Smooth muscle cell (in vitro differentiated cells): ENCODE results near the gene ARMC2. TPM values are rescaled to one million over a fixed set of nuclear protein-coding genes. Genes with fewer than 3 reads are reported as not detected.

Source experiments
- DNase-seq: peaks from one replicate; lab custom pipeline; 2025; ENCODE audit not compliant: unreplicated experiment; lab: John Stamatoyannopoulos, UW
- H2AFZ ChIP-seq: fragments of 200-600 bp; sonication (generic); 2 replicates; pipeline ENCODE4 v1.6.0; 2016; ENCODE audit warnings: antibody characterized with exemption, low read depth, mild to moderate bottlenecking
- H3F3A ChIP-seq: fragments of 200-600 bp; sonication (generic); 2 replicates; pipeline ENCODE4 v1.6.0; 2017; ENCODE audit warnings: antibody characterized with exemption, low read depth
- H3K27ac ChIP-seq: fragments of 200-600 bp; sonication (generic); 2 replicates; pipeline ENCODE4 v1.5.1; 2016; ENCODE audit warnings: low read depth, mild to moderate bottlenecking
- H3K27me3 ChIP-seq: fragments of 200-600 bp; sonication (generic); 2 replicates; pipeline ENCODE4 v1.6.1; 2016; ENCODE audit warnings: low read depth, mild to moderate bottlenecking
- H3K36me3 ChIP-seq: fragments of 200-600 bp; sonication (generic); 2 replicates; pipeline ENCODE4 v1.5.1; 2016; ENCODE audit warnings: low read depth
- H3K4me1 ChIP-seq: fragments of 200-600 bp; sonication (generic); 2 replicates; pipeline ENCODE4 v1.5.1; 2016; ENCODE audit warnings: low read depth
- H3K4me2 ChIP-seq: fragments of 200-600 bp; sonication (generic); 2 replicates; pipeline ENCODE4 v1.6.0; 2016; ENCODE audit warnings: mild to moderate bottlenecking
- H3K4me3 ChIP-seq: fragments of 200-600 bp; sonication (generic); 2 replicates; pipeline ENCODE4 v1.5.1; 2016; ENCODE audit warnings: mild to moderate bottlenecking
- H3K79me2 ChIP-seq: fragments of 200-600 bp; sonication (generic); 2 replicates; pipeline ENCODE4 v1.6.0; 2016; ENCODE audit warnings: low read depth, mild to moderate bottlenecking
- H3K9ac ChIP-seq: fragments of 200-600 bp; sonication (generic); 2 replicates; pipeline ENCODE4 v1.6.0; 2016; ENCODE audit warnings: low read depth
- H3K9me3 ChIP-seq: fragments of 200-600 bp; sonication (generic); replicated peaks from 2 replicates; pipeline ENCODE4 v1.5.1; 2016; ENCODE audit warnings: low read depth
- H4K20me1 ChIP-seq: fragments of 200-600 bp; sonication (generic); 2 replicates; pipeline ENCODE4 v1.6.0; 2016; ENCODE audit warnings: low read depth
- CTCF ChIP-seq: fragments of 200-600 bp; sonication (generic); IDR thresholded peaks from 2 replicates; pipeline ENCODE4 v1.5.1; 2017; ENCODE audit warnings: borderline replicate concordance, mild to moderate bottlenecking, antibody characterized with exemption; ENCODE audit not compliant: insufficient read depth, poor library complexity, severe bottlenecking
- WGBS: methylation state at CpG from one replicate; pipeline ENCODE4 v1.1.7; 2016; ENCODE audit warnings: low lambda C conversion rate; 5-methylcytosine and 5-hydroxymethylcytosine counted together
- polyA plus RNA-seq: library from polyadenylated mRNA; unstranded; fragments of >200 nt; fragmentation: Nextera tagmentation; extraction: Ambion mirVana; gene quantifications from 2 replicates; pipeline ENCODE4 v1.2.1, GENCODE V29; 2016
- total RNA-seq: library from RNA; depleted of rRNA; stranded (reverse); fragments of >200 nt; gene quantifications from 2 replicates; pipeline ENCODE4 v1.2.3, GENCODE V29; 2014

Gene ARMC2
- total and polyA plus RNA-seq, 2 experiments from 2014 or later, result 2.0 to 2.6 TPM

- Histone ChIP-seq H3K9me3 (no peaks in the 10 kb centered on the region), H3K4me3 (no peak overlapping the region), H3F3A (no peaks in the 10 kb centered on the region), H3K27ac (no peak overlapping the region), H3K4me2 (peak overlapping the region; percentile 69), H4K20me1 (no peaks in the 10 kb centered on the region), H2AFZ (no peak overlapping the region), H3K36me3 (no peaks in the 10 kb centered on the region), H3K27me3 (no peaks in the 10 kb centered on the region), H3K4me1 (peaks cover 16% of the 10 kb centered on the region), H3K79me2 (no peaks in the 10 kb centered on the region), H3K9ac (no peak overlapping the region)
- no peak for DNase-seq
- TF ChIP-seq CTCF, result no peak
Observed at GRCh38 chr6:108875161-108875555, 26.9 kb downstream of the ARMC2 start.

GRCh38 chr6:108877046-108877751, 29.0 kb downstream of the ARMC2 start:
- Histone ChIP-seq H3K27ac (peak overlapping the region; percentile 71), H3F3A (no peaks in the 10 kb centered on the region), H2AFZ (no peak overlapping the region), H3K79me2 (no peaks in the 10 kb centered on the region), H4K20me1 (no peaks in the 10 kb centered on the region), H3K4me2 (peak overlapping the region; percentile 25), H3K36me3 (no peaks in the 10 kb centered on the region), H3K27me3 (no peaks in the 10 kb centered on the region), H3K4me3 (no peak overlapping the region), H3K9ac (no peak overlapping the region), H3K9me3 (no peaks in the 10 kb centered on the region), H3K4me1 (peaks cover 16% of the 10 kb centered on the region)
- no peak for DNase-seq
- WGBS, result 50% methylated on average over 7 of the region's 7 CpGs
- TF ChIP-seq CTCF, result no peak

GRCh38 chr6:108878942-108879341, 30.7 kb downstream of the ARMC2 start:
- H3K9ac ChIP-seq, result no peak overlapping the region
- H4K20me1 ChIP-seq, result no peaks in the 10 kb centered on the region
- no peaks in the 10 kb centered on the region for H3K36me3 ChIP-seq
- H3K27ac ChIP-seq, result no peak overlapping the region
- peaks cover 7% of the 10 kb centered on the region for H3K4me1 ChIP-seq
- no peak overlapping the region for H3K4me2 ChIP-seq
- no peak for DNase-seq
- H3K4me3 ChIP-seq, result no peak overlapping the region
- TF ChIP-seq CTCF, result no peak
- WGBS, result 100% methylated on average over 2 of the region's 2 CpGs
- H3K27me3 ChIP-seq, result no peaks in the 10 kb centered on the region
- no peaks in the 10 kb centered on the region for H3F3A ChIP-seq
- H2AFZ ChIP-seq, result no peak overlapping the region
- H3K9me3 ChIP-seq, result no peaks in the 10 kb centered on the region
- no peaks in the 10 kb centered on the region for H3K79me2 ChIP-seq

GRCh38 chr6:108883172-108883571, 35.0 kb downstream of the ARMC2 start:
- H3K9me3 ChIP-seq, result no peaks in the 10 kb centered on the region

More at GRCh38 chr6:108883172-108883571, 35.0 kb downstream of the ARMC2 start:
- WGBS, result 92% methylated on average over 1 of the region's 1 CpG
- Histone ChIP-seq H3K36me3 (no peaks in the 10 kb centered on the region), H3K4me2 (no peak overlapping the region), H3K27ac (no peak overlapping the region), H3F3A (no peaks in the 10 kb centered on the region), H2AFZ (no peak overlapping the region), H3K9ac (no peak overlapping the region), H4K20me1 (no peaks in the 10 kb centered on the region), H3K79me2 (no peaks in the 10 kb centered on the region), H3K4me1 (no peaks in the 10 kb centered on the region), H3K27me3 (no peaks in the 10 kb centered on the region), H3K4me3 (no peak overlapping the region)
- TF ChIP-seq CTCF, result no peak
- no peak for DNase-seq
